NB4 (cell line): ENCODE data around the gene SH3BP4.
"Not testable (repeated sequence)": the region's sequence is repeated elsewhere in the genome, so short reads cannot be mapped to it uniquely, and the experiment has no call there.

Experiments used
- DNase-seq: peaks from one replicate; pipeline ENCODE4 v3.0.0; 2010; ENCODE audit warnings: low read depth
- H3K4me3 ChIP-seq: one replicate; pipeline ENCODE4 v1.5.1; 2011; ENCODE audit warnings: mild to moderate bottlenecking, low read depth, low read length, moderate library complexity
- CTCF ChIP-seq: IDR thresholded peaks from one replicate; pipeline ENCODE4 v1.5.1; 2012; ENCODE audit warnings: low read depth, low read length
- MAX ChIP-seq: IDR thresholded peaks from 2 replicates; pipeline ENCODE4 v1.6.1; 2011; ENCODE audit warnings: low read depth, low read length
- MYC ChIP-seq: IDR thresholded peaks from 2 replicates; pipeline ENCODE4 v1.6.1; 2011; ENCODE audit warnings: low read depth, low read length
- POLR2A ChIP-seq: IDR thresholded peaks from 2 replicates; pipeline ENCODE4 v1.6.1; 2011; ENCODE audit warnings: mild to moderate bottlenecking; ENCODE audit not compliant: insufficient read length; ENCODE audit errors: extremely low read depth

SH3BP4 gene

GRCh38 chr2:235018838-235019237 is 67.0 kb downstream of the SH3BP4 start:
- no peak for TF ChIP-seq MYC
- TF ChIP-seq CTCF: no peak
- TF ChIP-seq MAX: no peak
- TF ChIP-seq POLR2A: no peak
- DNase-seq: no peak

GRCh38 chr2:235020141-235020540 is 68.3 kb downstream of the SH3BP4 start:
- DNase-seq, H3K4me3 ChIP-seq: not testable (repeated sequence)

More at GRCh38 chr2:235018838-235019237, 67.0 kb downstream of the SH3BP4 start:
- no peak overlapping the region for H3K4me3 ChIP-seq

- DNase-seq: no peak
- TF ChIP-seq MAX (no peak), MYC (no peak)
Observed at GRCh38 chr2:235021752-235022151, 69.9 kb downstream of the SH3BP4 start.

GRCh38 chr2:235024191-235024860 is 72.5 kb downstream of the SH3BP4 start:
- TF ChIP-seq CTCF (no peak), POLR2A (no peak), MYC (no peak), MAX (no peak)
- H3K4me3 ChIP-seq: no peak overlapping the region
- DNase-seq: no peak

More at GRCh38 chr2:235021752-235022151, 69.9 kb downstream of the SH3BP4 start:
- H3K4me3 ChIP-seq: no peak overlapping the region

GRCh38 chr2:235024931-235025773 is 73.3 kb downstream of the SH3BP4 start:
- TF ChIP-seq MAX (no peak), CTCF (no peak), MYC (no peak), POLR2A (no peak)

GRCh38 chr2:235025800-235026536 is 74.2 kb downstream of the SH3BP4 start:
- H3K4me3 ChIP-seq: no peak overlapping the region
- DNase-seq: no peak
- TF ChIP-seq MAX (no peak), CTCF (no peak), POLR2A (no peak), MYC (no peak)

More at GRCh38 chr2:235024931-235025773, 73.3 kb downstream of the SH3BP4 start:
- no peak overlapping the region for H3K4me3 ChIP-seq
- DNase-seq: no peak
